Suppressor macrophage treated with lipopolysaccharide for 1 hour (primary cell): ENCODE data around the gene MEOX2.

Experiments used
- DNase-seq, 3 donors: peaks; one replicate each; pipeline ENCODE4 v3.0.0-alpha.2; 2020 to 2022

Gene MEOX2

GRCh38 chr7:15680446-15680845, 6.0 kb downstream of the MEOX2 start:
- DNase-seq: no peak

- no peak for DNase-seq
These were observed 7.2 kb downstream of the MEOX2 start for GRCh38 chr7:15679306-15679705.

- DNase-seq: no peak
These were observed 7.8 kb downstream of the MEOX2 start for GRCh38 chr7:15678653-15679052.

- no peak for DNase-seq
These were observed 11.1 kb downstream of the MEOX2 start for GRCh38 chr7:15675379-15675778.

GRCh38 chr7:15674586-15674985, 11.9 kb downstream of the MEOX2 start:
- DNase-seq: no peak

GRCh38 chr7:15669443-15670090, 16.9 kb downstream of the MEOX2 start:
- DNase-seq: no peak

GRCh38 chr7:15667991-15668390, 18.5 kb downstream of the MEOX2 start:
- no peak for DNase-seq

GRCh38 chr7:15662451-15662850, 24.0 kb downstream of the MEOX2 start:
- no peak for DNase-seq

GRCh38 chr7:15658247-15658646, 28.2 kb downstream of the MEOX2 start:
- DNase-seq: no peak

GRCh38 chr7:15652776-15653290, 33.6 kb downstream of the MEOX2 start:
- no peak for DNase-seq

GRCh38 chr7:15651693-15652092, 34.8 kb downstream of the MEOX2 start:
- no peak for DNase-seq

- DNase-seq: no peak
These were observed 35.7 kb downstream of the MEOX2 start for GRCh38 chr7:15650787-15651186.

GRCh38 chr7:15648461-15648961, 38.0 kb downstream of the MEOX2 start:
- DNase-seq: no peak

- DNase-seq: no peak
These were observed 39.2 kb downstream of the MEOX2 start for GRCh38 chr7:15647309-15647708.

- no peak for DNase-seq
These were observed 43.3 kb downstream of the MEOX2 start for GRCh38 chr7:15643000-15643705.

- no peak for DNase-seq
These were observed 57.6 kb downstream of the MEOX2 start for GRCh38 chr7:15628876-15629275.

GRCh38 chr7:15626041-15626440, 60.4 kb downstream of the MEOX2 start:
- DNase-seq: no peak

- no peak for DNase-seq
These were observed 61.0 kb downstream of the MEOX2 start for GRCh38 chr7:15625466-15625865.

GRCh38 chr7:15621468-15621867, 65.0 kb downstream of the MEOX2 start:
- DNase-seq: no peak

- no peak for DNase-seq
These were observed 65.8 kb downstream of the MEOX2 start for GRCh38 chr7:15620491-15621185.

- no peak for DNase-seq
These were observed 68.2 kb downstream of the MEOX2 start for GRCh38 chr7:15618275-15618674.

- no peak for DNase-seq
These were observed 74.3 kb downstream of the MEOX2 start for GRCh38 chr7:15612205-15612604.

GRCh38 chr7:15610503-15610902, 76.0 kb downstream of the MEOX2 start:
- DNase-seq: no peak

GRCh38 chr7:15609287-15609686, 77.2 kb downstream of the MEOX2 start:
- DNase-seq: no peak
